IPS-15b (cell line): ENCODE measurements around the gene LCT.
"Not testable (repeated sequence)": the region's sequence is repeated elsewhere in the genome, so short reads cannot be mapped to it uniquely, and the experiment has no call there.

Experiments
- H3K27me3 ChIP-seq: one replicate; pipeline ENCODE4 v1.6.1; 2013; ENCODE audit warnings: low read length; ENCODE audit not compliant: control insufficient read depth, insufficient read depth
- H3K36me3 ChIP-seq: one replicate; pipeline ENCODE4 v1.6.1; 2013; ENCODE audit warnings: low read length; ENCODE audit not compliant: control insufficient read depth, insufficient read depth
- H3K4me1 ChIP-seq: one replicate; pipeline ENCODE4 v1.6.1; 2013; ENCODE audit warnings: mild to moderate bottlenecking, low read length; ENCODE audit not compliant: control insufficient read depth, insufficient read depth
- H3K4me3 ChIP-seq: one replicate; pipeline ENCODE4 v1.5.1; 2013; ENCODE audit warnings: low read depth, low read length
- H3K9ac ChIP-seq: one replicate; pipeline ENCODE4 v1.6.1; 2013; ENCODE audit warnings: low read depth, mild to moderate bottlenecking, low read length
- H3K9me3 ChIP-seq: one replicate; pipeline ENCODE4 v1.6.1; 2013; ENCODE audit warnings: mild to moderate bottlenecking, low read length; ENCODE audit not compliant: control insufficient read depth, insufficient read depth

LCT gene

GRCh38 chr2:135812907-135813511 is 24.0 kb downstream of the LCT start:
- no peaks in the 10 kb centered on the region for H3K9me3 ChIP-seq

GRCh38 chr2:135807874-135808273 is 29.1 kb downstream of the LCT start:
- not testable (repeated sequence) for H3K27me3 ChIP-seq, H3K9ac ChIP-seq, H3K9me3 ChIP-seq, H3K4me3 ChIP-seq, H3K36me3 ChIP-seq, H3K4me1 ChIP-seq

More at GRCh38 chr2:135812907-135813511, 24.0 kb downstream of the LCT start:
- H3K4me3 ChIP-seq: no peak overlapping the region
- no peaks in the 10 kb centered on the region for H3K4me1 ChIP-seq
- no peaks in the 10 kb centered on the region for H3K27me3 ChIP-seq
- no peaks in the 10 kb centered on the region for H3K36me3 ChIP-seq
- H3K9ac ChIP-seq: no peak overlapping the region

GRCh38 chr2:135803278-135803677 is 33.7 kb downstream of the LCT start:
- Histone ChIP-seq H3K4me1 (no peaks in the 10 kb centered on the region), H3K9me3 (peaks cover 5% of the 10 kb centered on the region), H3K4me3 (no peak overlapping the region), H3K27me3 (no peaks in the 10 kb centered on the region), H3K36me3 (no peaks in the 10 kb centered on the region), H3K9ac (no peak overlapping the region)

GRCh38 chr2:135802350-135802749 is 34.6 kb downstream of the LCT start:
- Histone ChIP-seq H3K36me3 (no peaks in the 10 kb centered on the region), H3K4me1 (no peaks in the 10 kb centered on the region)

GRCh38 chr2:135800513-135801460 is 36.2 kb downstream of the LCT start:
- H3K36me3 ChIP-seq: no peaks in the 10 kb centered on the region
- no peak overlapping the region for H3K9ac ChIP-seq
- H3K9me3 ChIP-seq: peaks cover 5% of the 10 kb centered on the region
- no peaks in the 10 kb centered on the region for H3K27me3 ChIP-seq
- no peaks in the 10 kb centered on the region for H3K4me1 ChIP-seq
- H3K4me3 ChIP-seq: no peak overlapping the region

More at GRCh38 chr2:135802350-135802749, 34.6 kb downstream of the LCT start:
- H3K27me3 ChIP-seq: no peaks in the 10 kb centered on the region
- no peak overlapping the region for H3K9ac ChIP-seq
- no peak overlapping the region for H3K4me3 ChIP-seq
- peaks cover 5% of the 10 kb centered on the region for H3K9me3 ChIP-seq

- H3K27me3 ChIP-seq: no peaks in the 10 kb centered on the region
- H3K36me3 ChIP-seq: no peaks in the 10 kb centered on the region
- peaks cover 5% of the 10 kb centered on the region for H3K9me3 ChIP-seq
- H3K9ac ChIP-seq: no peak overlapping the region
- H3K4me1 ChIP-seq: no peaks in the 10 kb centered on the region
- no peak overlapping the region for H3K4me3 ChIP-seq
Measured at GRCh38 chr2:135799738-135800137, 37.2 kb downstream of the LCT start.

- Histone ChIP-seq H3K4me3 (no peak overlapping the region), H3K4me1 (no peaks in the 10 kb centered on the region), H3K9ac (no peak overlapping the region), H3K27me3 (no peaks in the 10 kb centered on the region), H3K9me3 (peaks cover 5% of the 10 kb centered on the region), H3K36me3 (no peaks in the 10 kb centered on the region)
Measured at GRCh38 chr2:135798762-135799161, 38.2 kb downstream of the LCT start.

GRCh38 chr2:135798275-135798705 is 38.7 kb downstream of the LCT start:
- Histone ChIP-seq H3K9ac (no peak overlapping the region), H3K4me1 (no peaks in the 10 kb centered on the region), H3K9me3 (peaks cover 5% of the 10 kb centered on the region), H3K4me3 (no peak overlapping the region), H3K36me3 (no peaks in the 10 kb centered on the region), H3K27me3 (no peaks in the 10 kb centered on the region)

- no peaks in the 10 kb centered on the region for H3K36me3 ChIP-seq
- H3K27me3 ChIP-seq: no peaks in the 10 kb centered on the region
- H3K9ac ChIP-seq: no peak overlapping the region
- H3K9me3 ChIP-seq: peaks cover 5% of the 10 kb centered on the region
- H3K4me3 ChIP-seq: no peak overlapping the region
- H3K4me1 ChIP-seq: no peaks in the 10 kb centered on the region
Measured at GRCh38 chr2:135797497-135798274, 39.3 kb downstream of the LCT start.

- no peak overlapping the region for H3K4me3 ChIP-seq
- H3K27me3 ChIP-seq: no peaks in the 10 kb centered on the region
- no peak overlapping the region for H3K9ac ChIP-seq
- H3K36me3 ChIP-seq: no peaks in the 10 kb centered on the region
- peaks cover 5% of the 10 kb centered on the region for H3K9me3 ChIP-seq
- H3K4me1 ChIP-seq: no peaks in the 10 kb centered on the region
Measured at GRCh38 chr2:135796606-135797005, 40.4 kb downstream of the LCT start.

- not testable (repeated sequence) for H3K9ac ChIP-seq, H3K4me3 ChIP-seq, H3K9me3 ChIP-seq
Measured at GRCh38 chr2:135795641-135796040, 41.3 kb downstream of the LCT start.

More at GRCh38 chr2:135795641-135796040, 41.3 kb downstream of the LCT start:
- H3K4me1 ChIP-seq, H3K27me3 ChIP-seq, H3K36me3 ChIP-seq: not testable (repeated sequence)
